CD4-positive, CD25-positive, alpha-beta regulatory T cell (primary cell): ENCODE data around the gene CERS2. TPM values are rescaled to one million over a fixed set of nuclear protein-coding genes. Genes with fewer than 3 reads are reported as not detected.

ENCODE experiments used
- ATAC-seq, 2 donors: fragments of 150-1000 bp; cut with Tn5 transposase; one replicate each; pipeline ENCODE4 v1.10.0; 2021; ENCODE audit warnings: low read depth in 2 of 2, moderate number of reproducible peaks in 2 of 2, moderate library complexity in 1 of 2
- DNase-seq, 3 donors: peaks; one replicate each; pipeline versions ENCODE4 v3.0.0 to v3.0.0-alpha.2; 2012 to 2022; ENCODE audit warnings: mixed read lengths in 1 of 3
- H3K27ac ChIP-seq: one replicate; pipeline ENCODE4 v1.7.0; 2013; ENCODE audit warnings: mild to moderate bottlenecking, low read length; ENCODE audit not compliant: insufficient read depth, poor library complexity, severe bottlenecking
- H3K27me3 ChIP-seq: one replicate; pipeline ENCODE4 v1.7.0; 2013; ENCODE audit warnings: low read length; ENCODE audit not compliant: control insufficient read depth, insufficient read depth
- H3K36me3 ChIP-seq: one replicate; pipeline ENCODE4 v1.7.0; 2013; ENCODE audit warnings: mild to moderate bottlenecking, low read length, moderate library complexity; ENCODE audit not compliant: control insufficient read depth, insufficient read depth
- H3K4me1 ChIP-seq: 2 replicates; pipeline ENCODE4 v1.7.0; 2013; ENCODE audit warnings: mild to moderate bottlenecking, low read length; ENCODE audit not compliant: insufficient read depth, control insufficient read depth, poor library complexity, severe bottlenecking
- H3K4me3 ChIP-seq: one replicate; pipeline ENCODE4 v1.7.0; 2013; ENCODE audit warnings: low read depth, mild to moderate bottlenecking, low read length, moderate library complexity
- H3K9me3 ChIP-seq, 2 experiments: 1 replicate in 1 of 2; 2 replicates in 1 of 2; pipeline ENCODE4 v1.7.0; 2013; ENCODE audit warnings: low read length in 2 of 2, mild to moderate bottlenecking in 1 of 2, moderate library complexity in 1 of 2; ENCODE audit not compliant: control insufficient read depth in 2 of 2
- H3K27ac Mint-ChIP-seq, 3 donors: one replicate each; pipeline ENCODE4 v1.8.0; 2020 to 2022; ENCODE audit warnings: mild to moderate bottlenecking in 3 of 3, mixed read lengths in 3 of 3, moderate library complexity in 2 of 3
- H3K27me3 Mint-ChIP-seq: one replicate; pipeline ENCODE4 v1.8.0; 2022; ENCODE audit warnings: mild to moderate bottlenecking, mixed read lengths
- H3K36me3 Mint-ChIP-seq: one replicate; pipeline ENCODE4 v1.8.0; 2020; ENCODE audit warnings: mixed read lengths
- H3K4me1 Mint-ChIP-seq, 4 donors: one replicate each; pipeline ENCODE4 v1.8.0; 2020 to 2022; ENCODE audit warnings: mixed read lengths in 4 of 4, mild to moderate bottlenecking in 1 of 4
- H3K4me3 Mint-ChIP-seq, 4 donors: one replicate each; pipeline ENCODE4 v1.8.0; 2020 to 2022; ENCODE audit warnings: mild to moderate bottlenecking in 4 of 4, mixed read lengths in 4 of 4, moderate library complexity in 3 of 4
- H3K9me3 Mint-ChIP-seq, 7 donors: one replicate each; pipeline ENCODE4 v1.8.0; 2020 to 2022; ENCODE audit warnings: mixed read lengths in 7 of 7, mild to moderate bottlenecking in 3 of 7, moderate library complexity in 2 of 7
- polyA plus RNA-seq, 4 donors: library from polyadenylated mRNA; unstranded; fragments of 300-500 nt; fragmentation: Illumina TruSeq; gene quantifications; one replicate each; pipeline ENCODE4 v1.2.3, GENCODE V29; 2021
- total RNA-seq: library from RNA; stranded (reverse); gene quantifications from one replicate; pipeline ENCODE4 v1.2.3, GENCODE V29; 2022

The CERS2 gene
- total and polyA plus RNA-seq, 5 donors from 2014 or later = 99.1 to 201 (median 185) TPM

GRCh38 chr1:150917387-150917786, 57.2 kb downstream of the CERS2 start:
- no peaks in the 10 kb centered on the region for H3K27me3 Mint-ChIP-seq
- Histone ChIP-seq H3K27ac (no peak overlapping the region), H3K9me3 (no peaks in the 10 kb centered on the region), H3K4me3 (no peak overlapping the region), H3K27me3 (no peaks in the 10 kb centered on the region), H3K4me1 (peaks cover 2% of the 10 kb centered on the region), H3K36me3 (no peaks in the 10 kb centered on the region)
- no peak for DNase-seq
- H3K36me3 Mint-ChIP-seq = no peaks in the 10 kb centered on the region
- H3K4me1 Mint-ChIP-seq = peaks cover 3% of the 10 kb centered on the region in 4 donors
- no peak for ATAC-seq
- no peak overlapping the region for H3K4me3 Mint-ChIP-seq
- H3K9me3 Mint-ChIP-seq = no peaks in the 10 kb centered on the region
- H3K27ac Mint-ChIP-seq = no peak overlapping the region

Other genes with a start within 250 kb of the CERS2 start
- 114 TPM for gene CTSS, start 209.1 kb downstream of the CERS2 start, total RNA-seq
- gene CTSS, start 209.1 kb downstream of the CERS2 start, polyA plus RNA-seq = 100 to 1,000 TPM; 158 to 227 (median 205) TPM
- gene CTSK, start 166.6 kb downstream of the CERS2 start, total RNA-seq = 18.0 TPM
- 1 to 10 TPM in 1 of 4 donors, under 1 TPM in 2, not detected in 1; 0.10 to 1.4 (median 0.82) TPM for gene CTSK, start 166.6 kb downstream of the CERS2 start, polyA plus RNA-seq
- gene ARNT, start 98.2 kb downstream of the CERS2 start, total RNA-seq = 43.3 TPM
- gene ARNT, start 98.2 kb downstream of the CERS2 start, polyA plus RNA-seq = 10 to 100 TPM; 25.9 to 29.0 (median 27.0) TPM
- gene CTXND2, start 87.7 kb downstream of the CERS2 start, total RNA-seq = not detected
- not detected for gene CTXND2, start 87.7 kb downstream of the CERS2 start, polyA plus RNA-seq
- gene SETDB1, start 48.5 kb downstream of the CERS2 start, total RNA-seq = 48.7 TPM
- 10 to 100 TPM in 3 of 4 donors, 1 to 10 TPM in 1; 9.4 to 13.6 (median 12.3) TPM for gene SETDB1, start 48.5 kb downstream of the CERS2 start, polyA plus RNA-seq
- gene ANXA9, start 7.5 kb upstream of the CERS2 start, total RNA-seq = not detected
- gene ANXA9, start 7.5 kb upstream of the CERS2 start, polyA plus RNA-seq = not detected
- 12.9 TPM for gene MINDY1, start 32.1 kb upstream of the CERS2 start, total RNA-seq
- 1 to 10 TPM; 3.0 to 8.9 (median 5.1) TPM for gene MINDY1, start 32.1 kb upstream of the CERS2 start, polyA plus RNA-seq
- 18.0 TPM for gene PRUNE1, start 33.6 kb upstream of the CERS2 start, total RNA-seq
- 10 to 100 TPM; 46.5 to 56.3 (median 52.3) TPM for gene PRUNE1, start 33.6 kb upstream of the CERS2 start, polyA plus RNA-seq
- 0.94 TPM for gene BNIPL, start 61.8 kb upstream of the CERS2 start, total RNA-seq
- gene BNIPL, start 61.8 kb upstream of the CERS2 start, polyA plus RNA-seq = under 1 TPM; 0.07 to 0.43 (median 0.18) TPM
- gene C1orf56, start 72.9 kb upstream of the CERS2 start, total RNA-seq = 0.67 TPM
- gene C1orf56, start 72.9 kb upstream of the CERS2 start, polyA plus RNA-seq = 1 to 10 TPM; 3.5 to 4.8 (median 4.1) TPM
- 496 TPM for gene CDC42SE1, start 84.8 kb upstream of the CERS2 start, total RNA-seq
- gene CDC42SE1, start 84.8 kb upstream of the CERS2 start, polyA plus RNA-seq = 100 to 1,000 TPM; 119 to 152 (median 140) TPM
- gene MLLT11, start 85.6 kb upstream of the CERS2 start, total RNA-seq = 3.9 TPM
- 1 to 10 TPM; 3.1 to 4.4 (median 4.2) TPM for gene MLLT11, start 85.6 kb upstream of the CERS2 start, polyA plus RNA-seq
- gene GABPB2, start 95.9 kb upstream of the CERS2 start, total RNA-seq = 26.4 TPM
- 1 to 10 TPM; 5.4 to 8.1 (median 6.0) TPM for gene GABPB2, start 95.9 kb upstream of the CERS2 start, polyA plus RNA-seq
- gene SEMA6C, start 171.8 kb upstream of the CERS2 start, total RNA-seq = 7.2 TPM
- gene SEMA6C, start 171.8 kb upstream of the CERS2 start, polyA plus RNA-seq = under 1 TPM; 0.63 to 0.76 (median 0.73) TPM
- gene TNFAIP8L2, start 181.8 kb upstream of the CERS2 start, total RNA-seq = 4.3 TPM
- gene TNFAIP8L2, start 181.8 kb upstream of the CERS2 start, polyA plus RNA-seq = 10 to 100 TPM; 32.9 to 62.5 (median 47.2) TPM
- gene LYSMD1, start 191.1 kb upstream of the CERS2 start, total RNA-seq = 0.54 TPM
- under 1 TPM in 3 of 4 donors, not detected in 1; 0.14 to 0.18 (median 0.14) TPM for gene LYSMD1, start 191.1 kb upstream of the CERS2 start, polyA plus RNA-seq
- gene SCNM1, start 191.3 kb upstream of the CERS2 start, total RNA-seq = 51.0 TPM
- gene SCNM1, start 191.3 kb upstream of the CERS2 start, polyA plus RNA-seq = 100 to 1,000 TPM in 1 of 4 donors, 10 to 100 TPM in 3; 74.3 to 104 (median 90.5) TPM
- 3.3 TPM for gene TMOD4, start 201.1 kb upstream of the CERS2 start, total RNA-seq
- not detected for gene TMOD4, start 201.1 kb upstream of the CERS2 start, polyA plus RNA-seq
- 41.8 TPM for gene VPS72, start 215.4 kb upstream of the CERS2 start, total RNA-seq
- 100 to 1,000 TPM in 1 of 4 donors, 10 to 100 TPM in 3; 83.0 to 101 (median 95.0) TPM for gene VPS72, start 215.4 kb upstream of the CERS2 start, polyA plus RNA-seq
- gene PIP5K1A, start 223.7 kb upstream of the CERS2 start, total RNA-seq = 60.3 TPM
- 10 to 100 TPM; 12.0 to 17.5 (median 15.1) TPM for gene PIP5K1A, start 223.7 kb upstream of the CERS2 start, polyA plus RNA-seq